ENCODE data around the gene HLTF. TPM values are rescaled to one million over a fixed set of nuclear protein-coding genes. Genes with fewer than 3 reads are reported as not detected.

Gene HLTF
- total RNA-seq, 1 experiment from 2014 or later, result 37.6 TPM

DNA sequence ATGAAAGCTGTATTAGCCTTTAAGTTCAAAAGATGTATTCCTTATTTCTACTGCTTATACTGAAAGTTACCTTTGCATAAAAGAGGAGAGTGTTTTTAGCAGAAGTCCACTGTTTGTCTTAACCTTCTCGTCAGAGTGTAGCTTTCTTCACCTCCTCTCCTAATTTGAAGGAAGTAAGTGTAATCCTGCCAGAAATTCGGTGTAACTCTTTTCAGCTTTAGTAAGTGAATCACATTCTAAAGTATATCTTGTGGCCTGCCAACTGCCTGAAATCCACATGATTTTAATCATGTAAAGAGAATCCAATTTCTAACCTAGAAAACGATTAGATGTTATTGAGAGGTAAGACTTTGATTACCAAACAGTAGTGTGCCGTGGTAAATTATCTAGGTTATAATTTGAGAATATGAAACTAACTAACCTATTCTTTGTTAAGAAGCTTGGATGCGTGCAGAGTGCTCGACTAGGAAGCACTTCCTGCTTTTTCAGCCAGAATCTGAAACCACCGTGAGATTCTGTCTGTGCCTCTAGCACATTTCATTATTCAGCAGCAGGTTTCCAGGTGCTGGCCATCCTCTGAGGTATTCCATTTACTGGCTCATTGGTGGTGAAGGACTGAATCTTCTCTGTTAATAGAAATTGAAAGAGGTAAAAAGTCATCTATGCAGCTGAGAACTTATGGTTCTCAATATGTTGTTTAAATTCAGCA lies 87.5 kb downstream of the HLTF start:
- CTCF ChIA-PET, result no interaction called here
- no peaks in the 10 kb centered on the region for H3K27me3 ChIP-seq (replicated peaks; ENCODE audit: insufficient read depth, low read depth, low read length, poor library complexity)
- no peaks in the 10 kb centered on the region for H3K9me3 ChIP-seq (ENCODE audit: low read depth, low read length, poor library complexity, severe bottlenecking)
- no peaks in the 10 kb centered on the region for H3K36me3 ChIP-seq (ENCODE audit: insufficient read depth, low read length, poor library complexity, severe bottlenecking)
- POLR2A ChIA-PET (ENCODE audit: low non-redundant PET), result no interaction called here
- no peak overlapping the region for H3K27ac ChIP-seq (ENCODE audit: low read depth, low read length, poor library complexity, severe bottlenecking)
- no peak for DNase-seq (ENCODE audit: low spot score)
- no peaks in the 10 kb centered on the region for H3K4me1 ChIP-seq (ENCODE audit: insufficient read depth, low read length, poor library complexity, severe bottlenecking)
- H3K4me3 ChIP-seq (ENCODE audit: low read depth, low read length, poor library complexity, severe bottlenecking), result no peak overlapping the region
- no peak for TF ChIP-seq EZH2 (IDR thresholded peaks at IDR 0.05; ENCODE audit: borderline replicate concordance, low read depth, low read length, poor library complexity, severe bottlenecking)
- TF ChIP-seq, protein P1, sequence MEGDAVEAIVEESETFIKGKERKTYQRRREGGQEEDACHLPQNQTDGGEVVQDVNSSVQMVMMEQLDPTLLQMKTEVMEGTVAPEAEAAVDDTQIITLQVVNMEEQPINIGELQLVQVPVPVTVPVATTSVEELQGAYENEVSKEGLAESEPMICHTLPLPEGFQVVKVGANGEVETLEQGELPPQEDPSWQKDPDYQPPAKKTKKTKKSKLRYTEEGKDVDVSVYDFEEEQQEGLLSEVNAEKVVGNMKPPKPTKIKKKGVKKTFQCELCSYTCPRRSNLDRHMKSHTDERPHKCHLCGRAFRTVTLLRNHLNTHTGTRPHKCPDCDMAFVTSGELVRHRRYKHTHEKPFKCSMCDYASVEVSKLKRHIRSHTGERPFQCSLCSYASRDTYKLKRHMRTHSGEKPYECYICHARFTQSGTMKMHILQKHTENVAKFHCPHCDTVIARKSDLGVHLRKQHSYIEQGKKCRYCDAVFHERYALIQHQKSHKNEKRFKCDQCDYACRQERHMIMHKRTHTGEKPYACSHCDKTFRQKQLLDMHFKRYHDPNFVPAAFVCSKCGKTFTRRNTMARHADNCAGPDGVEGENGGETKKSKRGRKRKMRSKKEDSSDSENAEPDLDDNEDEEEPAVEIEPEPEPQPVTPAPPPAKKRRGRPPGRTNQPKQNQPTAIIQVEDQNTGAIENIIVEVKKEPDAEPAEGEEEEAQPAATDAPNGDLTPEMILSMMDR (conservative IDR thresholded peaks at IDR 0.05; ENCODE audit: low read depth, low read length), result no peak
- intact Hi-C loops (cut with micrococcal nuclease; ENCODE audit: unreplicated experiment), result no loop called here
- BruUV-seq (replicated peaks), result no TSS peak

DNA sequence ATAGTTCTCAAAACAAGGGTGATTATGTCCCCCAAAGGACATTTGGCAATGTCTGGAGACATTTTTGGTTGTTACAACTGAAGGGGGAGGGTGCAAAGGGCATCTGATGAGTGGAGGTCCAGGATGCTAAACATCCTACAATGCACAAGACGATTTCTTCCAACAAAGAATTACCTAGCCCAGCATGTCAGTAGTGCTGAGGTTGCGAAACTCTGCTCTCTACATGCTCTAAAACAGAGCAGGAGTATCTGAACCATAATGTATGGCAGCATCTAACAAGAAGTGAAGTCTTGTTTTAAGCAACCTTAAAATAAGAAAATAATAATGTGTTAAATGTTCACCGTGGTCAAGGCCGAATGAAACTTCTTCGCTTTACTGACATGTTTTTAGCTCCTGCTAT lies 88.0 kb downstream of the HLTF start:
- POLR2A ChIA-PET (ENCODE audit: low non-redundant PET), result no interaction called here
- intact Hi-C loops (cut with micrococcal nuclease; ENCODE audit: unreplicated experiment), result no loop called here
- no peak for TF ChIP-seq EZH2 (IDR thresholded peaks at IDR 0.05; ENCODE audit: borderline replicate concordance, low read depth, low read length, poor library complexity, severe bottlenecking)
- TF ChIP-seq, protein P1 (conservative IDR thresholded peaks at IDR 0.05; ENCODE audit: low read depth, low read length), result no peak
- no TSS peak for BruUV-seq (replicated peaks)
- CTCF ChIA-PET, result no interaction called here
- no peak for DNase-seq (ENCODE audit: low spot score)
- Histone ChIP-seq H3K4me1 (ENCODE audit: insufficient read depth, low read length, poor library complexity, severe bottlenecking) (no peaks in the 10 kb centered on the region), H3K27ac (ENCODE audit: low read depth, low read length, poor library complexity, severe bottlenecking) (no peak overlapping the region), H3K36me3 (ENCODE audit: insufficient read depth, low read length, poor library complexity, severe bottlenecking) (no peaks in the 10 kb centered on the region), H3K9me3 (ENCODE audit: low read depth, low read length, poor library complexity, severe bottlenecking) (no peaks in the 10 kb centered on the region), H3K27me3 (replicated peaks; ENCODE audit: insufficient read depth, low read depth, low read length, poor library complexity) (no peaks in the 10 kb centered on the region), H3K4me3 (ENCODE audit: low read depth, low read length, poor library complexity, severe bottlenecking) (no peak overlapping the region)

DNA sequence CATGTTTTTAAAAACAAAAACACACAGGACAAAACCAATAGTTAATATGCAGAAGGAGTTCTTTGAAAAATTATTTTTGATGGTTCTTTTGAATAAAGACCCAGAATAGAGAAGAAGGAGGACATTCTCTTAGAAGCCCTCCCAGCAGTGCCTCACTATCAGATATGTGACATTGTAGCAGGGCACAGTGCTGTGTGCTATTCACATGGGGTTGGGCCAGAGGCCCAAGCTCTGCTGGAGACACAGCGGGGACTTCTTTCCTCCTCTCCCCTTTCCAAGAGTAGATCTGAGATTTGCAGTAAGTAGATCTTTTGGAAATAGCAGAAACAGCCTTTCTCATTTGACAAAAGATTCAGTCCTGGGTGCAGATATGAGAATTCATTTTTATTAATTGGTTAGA lies 88.7 kb downstream of the HLTF start:
- Histone ChIP-seq H3K27me3 (replicated peaks; ENCODE audit: insufficient read depth, low read depth, low read length, poor library complexity) (no peaks in the 10 kb centered on the region), H3K9me3 (ENCODE audit: low read depth, low read length, poor library complexity, severe bottlenecking) (no peaks in the 10 kb centered on the region), H3K27ac (ENCODE audit: low read depth, low read length, poor library complexity, severe bottlenecking) (no peak overlapping the region), H3K36me3 (ENCODE audit: insufficient read depth, low read length, poor library complexity, severe bottlenecking) (no peaks in the 10 kb centered on the region), H3K4me3 (ENCODE audit: low read depth, low read length, poor library complexity, severe bottlenecking) (no peak overlapping the region), H3K4me1 (ENCODE audit: insufficient read depth, low read length, poor library complexity, severe bottlenecking) (no peaks in the 10 kb centered on the region)
- intact Hi-C loops (cut with micrococcal nuclease; ENCODE audit: unreplicated experiment), result no loop called here
- ChIA-PET POLR2A (ENCODE audit: low non-redundant PET) (no interaction called here), CTCF (no interaction called here)
- no peak for DNase-seq (ENCODE audit: low spot score)
- TF ChIP-seq, protein P1 (conservative IDR thresholded peaks at IDR 0.05; ENCODE audit: low read depth, low read length), result no peak
- TF ChIP-seq EZH2 (IDR thresholded peaks at IDR 0.05; ENCODE audit: borderline replicate concordance, low read depth, low read length, poor library complexity, severe bottlenecking), result no peak
- BruUV-seq (replicated peaks), result no TSS peak

Data from A673 (cell line).